A549 treated with AZD2906 at 1 μM for 4 hours (cell line): ENCODE results near the gene TBC1D3K. TPM values are rescaled to one million over a fixed set of nuclear protein-coding genes. Genes with fewer than 3 reads are reported as not detected.

Source experiments
- total RNA-seq: library from RNA; stranded (reverse); fragments of 200-300 nt; extraction: Qiagen RNA extraction; gene quantifications from 5 replicates; pipeline ENCODE4 v1.2.3, GENCODE V29; 2022

The TBC1D3K gene
- total RNA-seq = not detected in 5 replicates

GRCh38 chr17:37924115-37924514 is at the start of gene TBC1D3K:
TBC1D3K (plus strand) TSS chr17:37924415; CDS start chr17:37926000, 1,585 bp downstream.

Other genes with a start within 250 kb of the TBC1D3K start
- 14.3 to 18.0 TPM (median 17.4 TPM) in 5 replicates for gene HNF1B, start 179.4 kb upstream of the TBC1D3K start, total RNA-seq
- gene TBC1D3L, start 64.6 kb downstream of the TBC1D3K start, total RNA-seq = 7.0 to 12.7 TPM (median 12.1 TPM) in 5 replicates
- 0.06 to 0.13 TPM (median 0.08 TPM) in 4 of 5 replicates, not detected in the other for gene TBC1D3D, start 79.6 kb downstream of the TBC1D3K start, total RNA-seq
- gene TBC1D3C, start 144.2 kb downstream of the TBC1D3K start, total RNA-seq = not detected in 5 replicates
- gene TBC1D3E, start 203.5 kb downstream of the TBC1D3K start, total RNA-seq = not detected in 5 replicates